SK-N-MC (cell line): ENCODE measurements around the gene B3GAT1.

Experiments
- EZH2 ChIP-seq: fragments of 200-600 bp; sonication (generic); IDR thresholded peaks from one replicate; pipeline ENCODE4 v1.6.1; 2017; ENCODE audit warnings: antibody characterized with exemption
- FOXP2 ChIP-seq: optimal IDR thresholded peaks from 2 replicates; pipeline ENCODE3; 2011; ENCODE audit warnings: mild to moderate bottlenecking, moderate library complexity; ENCODE audit not compliant: insufficient read depth; ENCODE audit errors: extremely low read length, control extremely low read depth
- POLR2AphosphoS5 ChIP-seq: IDR thresholded peaks from 2 replicates; pipeline ENCODE4 v1.6.1; 2012; ENCODE audit warnings: mild to moderate bottlenecking, low read depth, low read length, borderline replicate concordance

DNA sequence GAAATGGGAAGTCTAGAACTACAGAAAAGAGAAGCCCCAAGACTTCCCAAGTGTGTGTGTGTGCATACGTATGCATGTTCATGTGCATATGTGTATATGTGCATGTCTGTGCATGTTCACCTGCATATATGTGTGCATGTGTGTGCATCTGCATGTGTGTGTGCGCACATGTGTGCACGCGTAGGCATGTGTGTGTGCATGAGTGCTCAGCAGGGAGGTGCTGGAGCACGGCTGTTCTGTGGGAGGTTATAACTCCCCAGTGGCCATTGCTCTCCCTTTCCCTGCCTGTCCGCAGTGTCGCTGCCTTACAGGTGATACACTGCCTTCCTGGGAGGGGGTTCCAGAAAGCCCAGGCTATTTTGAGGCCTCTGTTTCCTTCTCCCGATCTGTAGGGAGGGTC, 29.8 kb downstream of the B3GAT1 start:
- TF ChIP-seq POLR2AphosphoS5 (no peak), EZH2 (no peak), FOXP2 (no peak)
